ENCODE measurements around the gene SUN1. TPM values are rescaled to one million over a fixed set of nuclear protein-coding genes. Genes with fewer than 3 reads are reported as not detected.
"Not testable (repeated sequence)": the region's sequence is repeated elsewhere in the genome, so short reads cannot be mapped to it uniquely, and the experiment has no call there.

Gene SUN1
- total and polyA plus RNA-seq, 5 experiments from 2014 or later: 26.1 to 198 (median 37.5) TPM

DNA sequence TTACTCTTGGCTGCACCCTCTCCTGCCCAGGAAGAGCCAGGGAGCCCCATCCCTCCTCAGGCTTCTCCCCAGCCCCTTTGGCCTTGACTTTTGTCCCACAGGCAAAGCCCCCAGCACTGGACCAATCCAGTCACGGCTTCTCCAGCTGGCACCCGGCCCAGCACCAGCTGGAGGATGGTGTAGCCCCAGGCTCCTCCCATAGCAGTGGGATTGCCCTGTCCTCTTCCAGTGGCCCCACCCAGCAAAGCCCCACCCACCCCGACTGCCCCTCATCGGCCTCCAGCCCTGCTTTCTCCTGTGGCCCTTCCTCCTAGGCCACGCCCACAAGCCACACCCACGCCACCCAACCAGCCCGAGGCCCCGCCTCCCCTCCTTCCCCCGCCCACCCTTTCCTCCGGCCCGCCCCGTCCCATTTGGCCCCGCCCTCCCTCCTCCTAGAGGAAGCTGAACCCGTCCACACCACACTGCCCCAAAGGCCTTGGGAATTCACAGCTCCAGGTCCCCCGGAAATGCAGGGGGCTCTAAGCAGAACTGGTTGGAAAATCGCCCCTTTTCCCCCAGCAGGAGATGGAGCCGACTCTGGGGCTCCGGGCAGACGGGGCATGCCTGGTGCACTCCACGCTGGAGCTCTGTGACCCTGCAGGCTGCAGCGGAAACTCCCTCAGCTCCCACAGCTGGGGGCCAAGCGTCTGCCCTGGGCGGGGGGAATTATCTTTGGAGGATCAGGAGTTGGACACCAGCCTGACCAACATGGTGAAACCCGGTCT lies 69.3 kb downstream of the SUN1 start:
- peak in 1 of 2 donors; percentile 26 for ATAC-seq
- no peaks in the 10 kb centered on the region for H3K27me3 Mint-ChIP-seq
- H3K36me3 Mint-ChIP-seq: peaks cover 4 to 17% (median 4%) of the 10 kb centered on the region in 3 donors
- H3K27ac Mint-ChIP-seq: no peak overlapping the region
- H3K4me3 Mint-ChIP-seq: no peak overlapping the region
- H3K4me1 Mint-ChIP-seq: no peaks in the 10 kb centered on the region
- DNase-seq: peak in 1 of 10 donors; percentile 42
- no peaks in the 10 kb centered on the region for H3K9me3 Mint-ChIP-seq
- POLR2A ChIA-PET: interaction anchor here (0.6 to 2.0 kb wide), 3 partner anchors 21 to 112 kb away, joined by 5 to 7 read pairs (median 5); no protein-coding TSS in a partner anchor

GRCh38 chr7:902996-903395 lies 70.7 kb downstream of the SUN1 start:
- peaks cover 4 to 13% (median 4%) of the 10 kb centered on the region in 3 donors for H3K36me3 Mint-ChIP-seq
- no peaks in the 10 kb centered on the region for H3K9me3 Mint-ChIP-seq
- peak overlapping the region in 1 of 10 donors; percentile 10 for H3K27ac Mint-ChIP-seq
- POLR2A ChIA-PET: no interaction called here
- no peaks in the 10 kb centered on the region for H3K4me1 Mint-ChIP-seq
- H3K27me3 Mint-ChIP-seq: no peaks in the 10 kb centered on the region
- no peak for ATAC-seq
- DNase-seq: no peak
- no peak overlapping the region for H3K4me3 Mint-ChIP-seq

DNA sequence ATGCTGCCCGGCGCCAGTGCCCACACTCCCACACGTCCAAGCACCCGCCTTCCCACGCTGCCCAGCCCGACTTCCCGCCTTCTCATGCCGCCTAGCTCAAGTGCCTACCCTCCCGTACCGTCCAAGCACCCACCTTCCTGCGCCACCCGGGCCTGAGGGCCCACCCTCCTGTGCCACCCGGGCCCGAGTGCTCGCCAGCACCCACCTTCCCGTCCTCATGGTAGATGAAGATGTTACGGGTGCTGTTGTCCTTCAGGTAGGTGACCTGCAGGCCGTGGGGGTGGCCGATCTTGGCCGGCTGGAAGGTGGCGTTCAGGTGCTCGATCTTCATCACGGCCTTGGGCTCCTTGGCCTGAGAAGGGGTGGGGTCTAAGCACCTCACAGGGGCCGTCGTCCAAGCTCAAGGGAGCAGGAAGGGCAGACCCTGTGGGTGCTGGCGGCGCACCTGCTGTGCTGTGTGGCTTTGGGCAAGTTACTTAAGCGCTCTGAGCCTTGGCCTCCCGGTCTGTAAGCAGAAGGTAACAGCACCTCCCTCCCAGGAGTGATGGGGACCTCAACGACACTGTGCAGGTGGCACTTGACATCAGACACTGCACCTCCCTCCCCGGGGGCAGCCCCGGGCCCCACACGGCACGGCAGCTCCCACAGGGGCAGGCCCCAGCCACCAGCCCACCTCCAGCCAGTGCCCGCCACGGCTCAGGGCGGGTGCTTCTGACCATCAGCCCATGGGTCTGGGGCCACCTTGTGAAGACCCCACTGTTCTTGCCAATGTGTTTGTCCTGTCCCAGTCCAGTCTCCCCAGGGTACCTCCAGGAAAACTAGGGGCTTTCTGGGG lies 71.9 kb downstream of the SUN1 start:
- DNase-seq: no peak
- ATAC-seq: no peak
- Mint-ChIP-seq H3K9me3 (no peaks in the 10 kb centered on the region), H3K27me3 (no peaks in the 10 kb centered on the region), H3K4me1 (no peaks in the 10 kb centered on the region), H3K4me3 (no peak overlapping the region), H3K27ac (peak overlapping the region in 1 of 10 donors; percentile 24), H3K36me3 (peaks cover 4 to 9% (median 4%) of the 10 kb centered on the region in 3 donors)
- POLR2A ChIA-PET: no interaction called here

GRCh38 chr7:904847-905246 lies 72.6 kb downstream of the SUN1 start:
- peak overlapping the region in 1 of 10 donors; percentile 18 for H3K27ac Mint-ChIP-seq
- peaks cover under 1 to 3% (median 3%) of the 10 kb centered on the region in 4 donors for H3K4me1 Mint-ChIP-seq
- DNase-seq (no peak), ATAC-seq (no peak)
- no peaks in the 10 kb centered on the region for H3K27me3 Mint-ChIP-seq
- POLR2A ChIA-PET: no interaction called here
- H3K9me3 Mint-ChIP-seq: no peaks in the 10 kb centered on the region
- H3K36me3 Mint-ChIP-seq: peaks cover 4 to 6% (median 4%) of the 10 kb centered on the region in 3 donors
- H3K4me3 Mint-ChIP-seq: no peak overlapping the region

- Mint-ChIP-seq H3K36me3 (peaks cover 4 to 6% (median 4%) of the 10 kb centered on the region in 3 donors), H3K9me3 (no peaks in the 10 kb centered on the region), H3K4me3 (no peak overlapping the region), H3K27me3 (no peaks in the 10 kb centered on the region), H3K27ac (no peak overlapping the region), H3K4me1 (peaks cover 2 to 13% (median 9%) of the 10 kb centered on the region in 4 donors)
- ATAC-seq: no peak
- POLR2A ChIA-PET: no interaction called here
- no peak for DNase-seq
Measured at GRCh38 chr7:906776-907157, 74.5 kb downstream of the SUN1 start.

- Mint-ChIP-seq H3K36me3 (peaks cover 4 to 6% (median 4%) of the 10 kb centered on the region in 3 donors), H3K9me3 (no peaks in the 10 kb centered on the region), H3K4me1 (peaks cover 2 to 13% (median 9%) of the 10 kb centered on the region in 4 donors), H3K27ac (peak overlapping the region in 2 of 10 donors; percentile 18 to 20), H3K4me3 (no peak overlapping the region), H3K27me3 (no peaks in the 10 kb centered on the region)
- POLR2A ChIA-PET: no interaction called here
- DNase-seq (peak in 4 of 10 donors; percentile 15 to 85 (median 59)), ATAC-seq (peak in 1 of 2 donors; percentile 23)
Measured at GRCh38 chr7:907158-907980, 75.1 kb downstream of the SUN1 start.

DNA sequence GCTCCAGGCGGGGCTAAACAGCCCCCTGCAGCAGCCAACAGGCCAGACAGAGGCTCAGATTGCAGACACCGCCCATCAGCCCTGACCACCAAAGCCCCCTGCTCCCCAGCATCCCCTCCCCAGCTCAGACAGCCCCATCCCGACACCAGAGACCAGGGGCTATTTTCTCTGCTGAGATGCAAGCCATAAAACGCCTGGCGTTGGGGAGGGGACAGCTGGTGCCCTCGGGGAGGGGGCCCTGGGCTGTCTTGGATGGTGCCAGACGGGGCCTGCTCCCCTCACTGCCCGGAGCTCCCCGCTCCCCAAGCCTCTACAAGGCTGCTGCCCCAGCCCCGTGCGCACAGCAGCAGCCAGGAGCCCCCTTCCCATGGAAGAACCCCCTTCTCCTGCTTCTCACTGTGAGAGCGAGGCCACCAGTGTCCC lies 75.9 kb downstream of the SUN1 start:
- Mint-ChIP-seq H3K36me3 (peaks cover 0 to 2% (median 0%) of the 10 kb centered on the region in 3 donors), H3K27ac (no peak overlapping the region), H3K27me3 (no peaks in the 10 kb centered on the region), H3K4me3 (peak overlapping the region in 5 of 10 donors; percentile 22 to 50 (median 28)), H3K9me3 (no peaks in the 10 kb centered on the region), H3K4me1 (peaks cover 2 to 15% (median 9%) of the 10 kb centered on the region in 4 donors)
- POLR2A ChIA-PET: interaction anchor here (0.6 to 1.0 kb wide), 3 partner anchors 42 to 67 kb away, joined by 3 read pairs; partner anchors contain the start of gene COX19
- DNase-seq (peak in 1 of 10 donors; percentile 58), ATAC-seq (peak; percentile 13 to 24)

GRCh38 chr7:908591-909357 lies 76.5 kb downstream of the SUN1 start:
- ATAC-seq (peak; percentile 65 to 77), DNase-seq (peak; percentile 25 to 74 (median 64))
- peaks cover 2 to 15% (median 9%) of the 10 kb centered on the region in 4 donors for H3K4me1 Mint-ChIP-seq
- H3K9me3 Mint-ChIP-seq, H3K36me3 Mint-ChIP-seq, H3K27me3 Mint-ChIP-seq: not testable (repeated sequence)
- peak overlapping the region in 1 of 10 donors; percentile 24 for H3K27ac Mint-ChIP-seq
- POLR2A ChIA-PET: interaction anchor here (0.6 to 2.5 kb wide), 12 partner anchors 10 to 224 kb away, joined by 3 to 13 read pairs (median 4); partner anchors contain the start of gene COX19
- peak overlapping the region in 5 of 10 donors; percentile 22 to 50 (median 28) for H3K4me3 Mint-ChIP-seq

DNA sequence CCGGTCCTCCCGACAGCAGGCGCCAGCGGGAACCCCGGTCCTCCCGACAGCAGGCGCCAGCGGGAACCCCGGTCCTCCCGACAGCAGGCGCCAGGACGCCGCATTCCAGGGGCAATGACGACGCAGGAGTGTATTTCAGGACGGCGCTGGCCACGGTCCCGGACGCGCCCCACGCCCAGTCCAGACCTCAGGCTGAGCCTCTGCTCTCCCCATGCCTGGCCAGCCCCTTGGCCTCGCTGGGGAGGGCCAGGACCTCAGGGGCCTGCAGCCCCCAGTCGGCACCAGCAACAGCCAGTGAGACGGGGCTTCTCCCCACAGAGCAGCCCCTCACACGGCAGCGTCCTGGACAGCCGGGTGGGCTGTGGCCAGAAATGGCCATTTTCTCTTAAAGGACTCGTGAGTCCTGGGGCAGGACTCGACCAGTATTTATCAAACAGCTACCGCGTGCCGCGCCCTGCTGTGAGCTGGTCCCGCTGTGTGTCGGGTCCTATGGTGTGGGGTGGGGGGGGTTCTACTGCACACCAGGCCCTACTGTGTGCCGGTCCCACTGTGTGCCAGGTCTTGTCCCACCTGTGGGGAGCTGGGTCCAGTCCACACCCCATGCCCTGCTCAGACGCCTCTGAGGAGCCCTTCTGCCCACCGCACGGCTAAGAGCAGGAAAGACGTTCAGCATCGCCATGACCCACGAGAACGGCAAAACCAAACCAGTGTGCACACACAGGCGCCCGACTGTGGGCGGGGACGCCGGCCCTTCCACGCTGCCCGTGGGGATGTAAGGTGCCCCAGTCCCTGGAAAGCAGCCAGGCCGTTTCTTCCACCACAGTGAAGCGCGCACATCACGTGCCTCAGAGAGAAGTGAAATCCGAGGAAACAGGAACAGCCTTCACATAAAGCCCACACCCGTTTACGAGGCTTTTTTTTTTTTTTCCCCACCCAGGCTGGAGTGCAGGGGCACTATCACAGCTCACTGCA lies 77.4 kb downstream of the SUN1 start:
- Mint-ChIP-seq H3K4me1 (peaks cover 2 to 15% (median 9%) of the 10 kb centered on the region in 4 donors), H3K27me3 (no peaks in the 10 kb centered on the region), H3K27ac (peak overlapping the region in 9 of 10 donors; percentile 40 to 80 (median 59)), H3K36me3 (no peaks in the 10 kb centered on the region), H3K9me3 (no peaks in the 10 kb centered on the region), H3K4me3 (peak overlapping the region; percentile 54 to 84 (median 72))
- peak; percentile 47 to 50 for ATAC-seq
- peak in 5 of 10 donors; percentile 32 to 46 (median 35) for DNase-seq
- POLR2A ChIA-PET: interaction anchor here (0.6 to 2.5 kb wide), 13 partner anchors 9 to 223 kb away, joined by 3 to 13 read pairs (median 5); partner anchors contain the start of gene COX19

GRCh38 chr7:910441-910861 lies 78.2 kb downstream of the SUN1 start:
- POLR2A ChIA-PET: interaction anchor here (0.9 to 2.5 kb wide), 7 partner anchors 11 to 65 kb away, joined by 3 to 13 read pairs (median 5); partner anchors contain the start of gene COX19
- DNase-seq (no peak), ATAC-seq (peak in 1 of 2 donors; percentile 26)
- Mint-ChIP-seq H3K27ac (peak overlapping the region in 5 of 10 donors; percentile 6 to 80 (median 40)), H3K4me3 (peak overlapping the region; percentile 54 to 84 (median 70)), H3K4me1 (peaks cover 2 to 15% (median 9%) of the 10 kb centered on the region in 4 donors), H3K27me3 (no peaks in the 10 kb centered on the region), H3K36me3 (no peaks in the 10 kb centered on the region), H3K9me3 (no peaks in the 10 kb centered on the region)
